GM10248 (cell line): Measurements from ENCODE around the gene WDR82.

Experiments used
- CTCF ChIA-PET: fragments of 300-600 bp; sonication (Branson Sonifier 250); formaldehyde crosslinking; extraction: SDS; loops from one replicate; lab custom pipeline; 2021; ENCODE audit warnings: antibody characterized with exemption; lab: Yijun Ruan, JAX
- POLR2A ChIA-PET: fragments of 350-650 bp; sonication (Branson Sonifier 250); formaldehyde crosslinking; extraction: SDS; loops from one replicate; lab custom pipeline; 2020; ENCODE audit warnings: antibody characterized with exemption; lab: Yijun Ruan, JAX
- DNase-seq: peaks from one replicate; pipeline ENCODE4 v3.0.0; 2012; ENCODE audit errors: extremely low spot score
- TF ChIP-seq, protein P1 (sequence below): IDR thresholded peaks from 2 replicates; pipeline ENCODE4 v1.5.1; 2012; ENCODE audit warnings: mild to moderate bottlenecking, low read depth; ENCODE audit errors: extremely low read depth, missing control alignments, control extremely low read depth

WDR82 gene

DNA sequence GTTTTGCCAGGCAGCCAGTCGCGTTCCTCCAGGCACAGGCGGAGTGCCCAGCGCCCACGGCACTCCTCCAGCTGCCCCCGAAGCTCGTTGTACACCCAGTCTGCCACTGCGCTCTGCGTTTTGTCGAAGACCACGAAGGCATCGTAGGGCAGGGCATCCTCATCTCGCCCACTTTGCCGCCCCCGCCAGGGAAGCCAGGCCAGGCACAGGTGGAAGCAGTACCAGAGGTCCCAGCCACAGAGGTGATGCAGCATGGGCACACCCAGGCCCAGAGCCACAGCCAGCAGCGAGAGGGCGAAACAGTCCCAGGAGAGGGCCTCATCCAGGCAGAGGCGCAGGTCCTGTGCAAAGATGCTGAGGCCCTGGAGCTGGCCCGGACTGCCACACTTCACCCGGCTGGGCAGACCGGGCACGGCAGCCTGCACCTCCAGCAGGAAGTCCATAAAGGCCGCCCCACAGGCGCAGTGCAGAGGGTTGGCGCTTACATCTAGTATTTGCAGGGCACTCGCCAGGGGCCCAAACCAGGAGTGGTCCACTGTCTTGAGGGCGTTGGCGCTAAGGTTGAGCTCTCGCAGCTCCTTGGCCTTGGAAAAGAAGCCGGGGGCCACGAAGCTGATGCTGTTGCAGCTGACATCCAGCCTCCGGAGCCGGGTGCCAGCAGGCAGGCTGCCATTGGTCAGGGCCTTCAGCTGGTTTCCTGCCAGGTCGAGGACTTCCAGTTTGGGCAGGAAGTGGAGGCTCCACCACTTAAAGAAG lies 56.7 kb downstream of the WDR82 start:
- ChIA-PET POLR2A (no interaction called here), CTCF (interaction anchor here (1.0 to 11.6 kb wide), 28 partner anchors 9 to 248 kb away, joined by 3 to 172 read pairs (median 9); partner anchors contain the start of genes ABHD14B, PPM1M, SEMA3G and TWF2)
- DNase-seq = no peak
- TF ChIP-seq, protein P1, sequence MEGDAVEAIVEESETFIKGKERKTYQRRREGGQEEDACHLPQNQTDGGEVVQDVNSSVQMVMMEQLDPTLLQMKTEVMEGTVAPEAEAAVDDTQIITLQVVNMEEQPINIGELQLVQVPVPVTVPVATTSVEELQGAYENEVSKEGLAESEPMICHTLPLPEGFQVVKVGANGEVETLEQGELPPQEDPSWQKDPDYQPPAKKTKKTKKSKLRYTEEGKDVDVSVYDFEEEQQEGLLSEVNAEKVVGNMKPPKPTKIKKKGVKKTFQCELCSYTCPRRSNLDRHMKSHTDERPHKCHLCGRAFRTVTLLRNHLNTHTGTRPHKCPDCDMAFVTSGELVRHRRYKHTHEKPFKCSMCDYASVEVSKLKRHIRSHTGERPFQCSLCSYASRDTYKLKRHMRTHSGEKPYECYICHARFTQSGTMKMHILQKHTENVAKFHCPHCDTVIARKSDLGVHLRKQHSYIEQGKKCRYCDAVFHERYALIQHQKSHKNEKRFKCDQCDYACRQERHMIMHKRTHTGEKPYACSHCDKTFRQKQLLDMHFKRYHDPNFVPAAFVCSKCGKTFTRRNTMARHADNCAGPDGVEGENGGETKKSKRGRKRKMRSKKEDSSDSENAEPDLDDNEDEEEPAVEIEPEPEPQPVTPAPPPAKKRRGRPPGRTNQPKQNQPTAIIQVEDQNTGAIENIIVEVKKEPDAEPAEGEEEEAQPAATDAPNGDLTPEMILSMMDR = no peak

DNA sequence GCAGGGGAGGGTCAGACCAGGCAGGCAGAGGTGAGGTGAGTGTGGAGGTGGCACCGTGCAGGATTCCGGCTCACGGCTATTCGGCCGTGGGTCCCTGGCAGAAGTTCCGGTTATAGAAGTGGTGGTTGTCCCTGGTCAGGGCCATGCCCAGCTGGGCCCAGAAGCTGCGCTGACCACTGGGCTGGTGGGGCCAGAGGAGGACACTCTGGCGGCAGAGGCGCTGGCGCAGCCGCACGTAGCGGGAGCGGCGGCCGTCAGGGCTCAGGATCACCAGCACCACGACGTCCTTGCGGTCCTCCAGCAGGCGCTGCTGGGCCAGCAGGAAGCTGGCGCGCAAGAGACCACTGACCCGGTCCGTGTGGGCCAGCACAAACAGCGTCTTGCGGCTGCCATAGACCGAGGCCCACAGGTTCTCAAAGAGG lies 57.3 kb downstream of the WDR82 start:
- POLR2A ChIA-PET = no interaction called here
- CTCF ChIA-PET = interaction anchor here (0.6 to 11.6 kb wide), 46 partner anchors 10 to 227 kb away, joined by 3 to 172 read pairs (median 4); partner anchors contain the start of genes POC1A, PPM1M, SEMA3G and TWF2

GRCh38 chr3:52220380-52221026 lies 57.9 kb downstream of the WDR82 start:
- TF ChIP-seq, protein P1 = peak; percentile 97
- peak; percentile 85 for DNase-seq
- POLR2A ChIA-PET = interaction anchor here (1.1 kb wide), 1 partner anchor 9 kb away, joined by 3 read pairs; no protein-coding TSS in a partner anchor
- CTCF ChIA-PET = interaction anchor here (0.6 to 11.6 kb wide), 50 partner anchors 11 to 226 kb away, joined by 3 to 172 read pairs (median 4); partner anchors contain the start of genes POC1A, PPM1M, SEMA3G and TWF2

More for the DNA sequence above, 57.3 kb downstream of the WDR82 start:
- TF ChIP-seq, protein P1 = no peak
- no peak for DNase-seq

DNA sequence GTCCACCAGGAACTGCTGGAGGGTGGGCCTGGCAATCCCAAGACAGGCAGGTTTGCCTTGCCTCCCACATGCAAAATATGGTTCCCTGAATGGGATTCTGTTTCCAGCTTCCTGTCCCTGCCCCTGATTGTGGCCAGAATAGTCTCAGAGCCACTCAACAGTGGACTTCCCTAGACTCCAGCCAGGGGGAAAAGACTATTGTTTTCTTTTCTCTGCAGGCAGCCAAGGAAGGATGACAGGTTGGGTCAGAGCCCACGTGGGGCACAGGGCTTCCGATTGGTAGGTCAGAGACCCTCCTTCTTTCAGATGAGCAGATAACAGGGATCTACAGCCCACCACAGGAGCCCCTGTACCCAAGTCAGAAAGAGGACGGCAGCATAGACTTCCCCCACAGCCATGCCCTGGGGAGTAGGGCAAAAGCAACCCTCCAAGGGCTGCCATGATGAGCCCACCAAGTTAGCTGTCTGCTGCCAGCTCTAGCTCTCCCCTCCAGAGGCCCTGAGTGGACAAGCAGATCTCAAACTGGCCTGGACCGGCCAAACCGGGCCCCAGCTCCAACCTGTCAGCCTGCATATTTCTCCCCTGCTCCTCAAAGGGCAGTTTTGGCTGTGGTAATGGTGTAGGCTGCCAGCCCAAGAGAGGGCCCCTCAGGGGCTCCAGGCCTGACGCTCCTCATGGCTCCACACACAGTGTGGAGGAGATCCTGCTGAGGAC lies 59.4 kb downstream of the WDR82 start:
- ChIA-PET CTCF (interaction anchor here (0.9 to 11.6 kb wide), 18 partner anchors 12 to 228 kb away, joined by 3 to 172 read pairs (median 14); partner anchors contain the start of genes PPM1M, SEMA3G, TWF2 and WDR82), POLR2A (interaction anchor here (0.8 kb wide), 1 partner anchor 40 kb away, joined by 3 read pairs; no protein-coding TSS in a partner anchor)
- DNase-seq = no peak
- TF ChIP-seq, protein P1 = no peak

GRCh38 chr3:52218454-52218853 lies 60.0 kb downstream of the WDR82 start:
- CTCF ChIA-PET = interaction anchor here (1.4 to 11.6 kb wide), 7 partner anchors 12 to 229 kb away, joined by 3 to 172 read pairs (median 39); partner anchors contain the start of genes SEMA3G and WDR82
- POLR2A ChIA-PET = no interaction called here
- DNase-seq = no peak
- TF ChIP-seq, protein P1 = no peak
